ENCODE measurements around the gene SEPTIN10.
A peak's percentile ranks its signal among the peaks of the same experiment; 100 is the strongest.
"Not testable (repeated sequence)": the region's sequence is repeated elsewhere in the genome, so short reads cannot be mapped to it uniquely, and the experiment has no call there.

The SEPTIN10 gene

GRCh38 chr2:109613922-109614714 lies at the start of gene SEPTIN10, which contains the start of gene SOWAHC:
Gene SEPTIN10, minus strand, starts transcription at chr2:109613966. Its CDS starts 139 bp downstream, at chr2:109613827.
Gene SOWAHC, plus strand, starts transcription at chr2:109614364. Its CDS starts 126 bp downstream, at chr2:109614490.
- DNase-seq (ENCODE audit: low spot score): peak; percentile 99

DNA sequence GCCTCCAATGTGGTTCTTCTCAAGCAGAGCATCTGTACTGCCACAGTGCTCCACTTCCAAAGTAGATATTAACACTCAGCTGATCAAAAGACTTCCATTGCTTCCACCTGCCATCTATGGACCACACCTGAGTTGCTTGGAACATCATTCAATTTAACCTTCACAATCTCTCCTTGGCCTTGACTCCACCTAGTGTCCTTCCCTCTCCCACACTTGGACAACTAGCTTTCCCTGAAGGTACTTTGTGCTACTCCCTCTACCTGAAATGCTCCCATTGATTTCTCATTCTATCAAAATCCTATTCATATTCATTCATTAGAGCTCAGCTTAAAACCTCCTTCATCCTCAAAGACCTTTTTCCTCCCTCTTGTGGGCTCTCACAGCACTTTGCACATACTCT lies 49.1 kb upstream of the SEPTIN10 start:
- DNase-seq (ENCODE audit: low spot score): no peak

GRCh38 chr2:109660046-109660860 lies 46.5 kb upstream of the SEPTIN10 start:
- no peak for DNase-seq (ENCODE audit: low spot score)

- no peak for DNase-seq (ENCODE audit: low spot score)
These were observed 45.8 kb upstream of the SEPTIN10 start for GRCh38 chr2:109659396-109660045.

DNA sequence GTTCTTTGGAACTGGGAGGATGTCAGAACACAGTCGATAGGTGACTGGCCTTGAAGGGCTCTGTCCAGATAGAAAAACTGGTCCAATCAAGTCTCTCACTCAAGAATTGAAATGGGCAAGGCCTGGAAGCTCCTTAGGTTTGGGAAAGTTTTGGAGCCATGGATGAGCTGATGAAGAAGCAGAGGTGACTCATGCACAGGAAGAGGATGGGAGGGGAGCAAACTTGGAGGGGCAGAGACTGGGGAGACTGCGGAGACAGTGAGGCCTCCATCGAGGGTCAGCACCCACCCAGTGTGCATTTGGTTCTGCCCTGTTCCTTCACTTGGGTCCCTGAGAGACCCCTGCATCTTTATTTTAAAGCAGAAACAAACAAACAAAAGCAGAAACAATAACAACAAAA lies 41.5 kb upstream of the SEPTIN10 start:
- DNase-seq (ENCODE audit: low spot score): no peak

- no peak for DNase-seq (ENCODE audit: low spot score)
These were observed 40.7 kb upstream of the SEPTIN10 start for GRCh38 chr2:109654326-109655050.

- DNase-seq (ENCODE audit: low spot score): no peak
These were observed 36.2 kb upstream of the SEPTIN10 start for GRCh38 chr2:109649736-109650695.

GRCh38 chr2:109648041-109648527 lies 34.3 kb upstream of the SEPTIN10 start:
- DNase-seq (ENCODE audit: low spot score): peak; percentile 79

GRCh38 chr2:109647636-109648035 lies 33.9 kb upstream of the SEPTIN10 start:
- DNase-seq (ENCODE audit: low spot score): peak; percentile 82

GRCh38 chr2:109646961-109647360 lies 33.2 kb upstream of the SEPTIN10 start:
- no peak for DNase-seq (ENCODE audit: low spot score)

DNA sequence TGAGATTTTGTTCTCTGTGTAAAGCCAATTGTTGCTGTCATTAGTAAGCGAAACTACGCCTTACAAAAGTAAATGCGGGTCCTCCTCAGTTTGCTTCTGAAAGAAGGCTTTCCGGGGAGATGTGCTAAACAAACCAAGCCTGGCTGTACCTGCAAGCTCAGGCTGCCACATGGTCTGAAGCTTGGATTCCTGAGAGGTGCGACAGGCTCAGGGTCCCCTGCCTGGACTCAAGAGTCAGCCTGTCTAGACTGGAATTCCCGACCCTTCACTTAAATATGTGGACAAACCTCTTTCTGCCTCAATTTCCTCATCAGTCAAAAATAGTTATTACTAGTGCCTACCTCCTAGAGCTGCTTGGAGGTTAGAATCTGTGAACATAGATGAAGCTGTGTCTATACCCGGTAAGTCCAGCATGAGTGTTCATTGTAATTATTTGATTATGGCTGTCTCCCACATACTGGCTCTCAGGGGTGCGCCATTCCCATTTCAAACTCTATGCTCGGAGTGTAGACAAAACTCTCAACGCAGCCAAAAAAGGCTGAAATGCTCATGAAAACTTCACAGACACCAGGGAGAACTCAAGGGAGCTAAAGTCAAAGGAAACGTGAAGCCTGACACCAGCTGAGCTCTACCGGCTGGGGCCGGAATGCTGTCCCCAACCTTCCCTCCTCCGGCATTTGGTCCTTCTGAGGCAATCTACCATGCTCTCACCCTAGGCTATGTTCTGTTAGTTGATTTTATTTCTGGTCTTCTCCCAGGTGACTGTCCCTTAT lies 31.8 kb upstream of the SEPTIN10 start:
- no peak for DNase-seq (ENCODE audit: low spot score)

DNA sequence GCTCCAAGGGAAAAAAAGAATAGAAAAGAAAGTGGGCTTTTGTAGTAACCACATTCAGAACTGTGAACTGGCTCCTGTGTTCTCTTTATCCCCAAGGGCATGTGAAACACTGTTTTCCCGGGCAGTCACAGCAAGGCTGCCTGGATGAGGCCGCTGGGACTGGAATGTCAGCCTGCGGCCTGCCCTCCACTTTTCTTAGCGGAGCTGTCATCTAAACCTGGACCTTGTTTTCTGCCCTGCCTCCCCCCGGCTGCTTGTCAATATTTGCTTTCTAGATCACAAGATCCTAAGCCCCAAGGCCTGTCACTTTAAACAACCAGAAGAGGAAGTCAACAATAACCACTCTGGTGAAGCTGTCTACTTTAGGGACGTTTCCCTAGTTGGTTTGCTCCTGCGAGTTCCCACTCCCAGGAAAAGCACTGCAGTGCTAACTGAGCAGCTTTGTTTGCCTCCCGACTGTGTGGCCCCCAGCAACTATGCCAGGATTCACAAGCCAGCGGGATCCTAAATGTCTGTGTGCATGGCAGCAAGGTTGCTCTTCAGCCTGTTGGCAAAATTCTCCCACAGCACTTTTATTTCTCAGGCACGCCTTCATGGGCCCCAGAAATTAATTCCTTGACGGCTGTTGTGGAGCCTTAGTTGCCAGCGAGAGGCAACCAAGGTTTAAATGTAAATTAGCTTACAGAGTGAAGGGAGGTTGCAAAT lies 31.0 kb upstream of the SEPTIN10 start:
- DNase-seq (ENCODE audit: low spot score): peak; percentile 39

DNA sequence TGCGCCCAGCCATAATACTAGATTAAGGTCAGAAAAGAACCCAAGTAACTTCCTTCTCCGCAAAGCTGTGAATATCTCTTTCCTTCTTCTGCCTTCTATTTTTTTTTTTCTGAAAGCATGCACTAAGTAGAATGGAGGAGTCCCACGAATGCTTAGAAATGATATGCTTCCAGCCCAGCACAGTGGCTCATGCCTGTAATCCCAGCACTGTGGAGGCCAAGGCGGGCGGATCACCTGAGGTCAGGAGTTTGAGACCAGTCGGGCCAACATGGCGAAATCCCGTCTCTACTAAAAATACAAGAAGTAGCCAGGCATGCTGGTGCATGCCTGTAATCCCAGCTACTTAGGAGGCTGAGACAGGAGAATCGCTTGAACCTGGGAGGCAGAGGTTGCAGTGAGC lies 26.2 kb upstream of the SEPTIN10 start:
- DNase-seq (ENCODE audit: low spot score): not testable (repeated sequence)

DNA sequence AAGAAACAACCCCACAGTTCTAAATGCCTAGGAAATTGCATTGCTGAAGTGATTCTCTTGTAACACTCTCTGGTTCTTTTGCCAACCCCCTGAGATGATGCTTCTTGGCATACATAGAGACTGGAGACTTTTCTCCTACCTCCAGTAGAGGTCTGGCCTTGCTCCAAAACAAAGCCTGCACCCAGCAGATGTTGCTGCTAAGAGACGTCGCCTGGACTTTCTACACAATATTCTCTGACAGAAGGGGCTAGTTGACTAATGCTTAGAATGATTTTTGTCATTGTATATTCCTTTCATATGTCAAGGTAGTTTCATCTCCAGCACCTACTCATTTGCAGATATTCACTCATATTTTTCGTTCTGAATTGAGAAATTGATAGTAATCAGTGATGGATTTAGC lies 25.0 kb upstream of the SEPTIN10 start:
- DNase-seq (ENCODE audit: low spot score): no peak

DNA sequence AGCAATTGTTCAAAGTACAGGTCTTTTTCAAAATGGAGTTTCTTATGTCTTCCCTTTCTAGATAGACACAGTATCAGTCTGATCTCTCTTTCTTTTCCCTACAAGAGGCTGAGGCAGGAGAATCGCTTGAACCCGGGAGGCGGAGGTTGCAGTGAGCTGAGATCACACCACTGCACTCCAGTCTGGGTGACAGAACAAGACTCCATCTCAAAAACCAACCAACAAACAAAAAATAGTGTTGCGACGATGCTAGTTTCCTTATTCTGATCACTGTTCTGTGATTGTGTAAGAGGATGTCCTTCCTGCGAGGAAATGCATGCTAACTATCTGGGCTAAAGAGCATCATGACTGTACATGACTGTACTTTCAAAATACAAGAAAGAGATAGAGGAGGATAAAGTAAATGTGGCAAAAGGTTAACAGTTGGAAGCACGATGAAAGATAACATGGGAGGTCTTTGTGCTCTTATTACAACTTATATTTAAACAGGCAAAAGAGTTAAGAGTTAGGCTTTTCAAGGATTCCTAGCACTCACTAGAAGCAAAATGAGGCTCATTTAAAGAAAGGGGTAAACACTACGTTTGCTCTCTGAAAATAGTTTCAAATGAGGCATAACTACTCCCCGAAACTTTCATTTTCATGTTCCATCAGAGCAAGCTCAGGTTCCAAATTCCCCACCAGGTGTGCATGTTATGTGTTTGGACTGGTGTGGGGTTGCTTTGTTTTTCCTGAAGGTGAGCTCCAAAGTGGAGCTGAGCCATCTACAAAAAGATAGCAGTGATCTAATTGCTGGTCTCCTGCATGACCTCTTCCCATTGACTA lies 24.2 kb upstream of the SEPTIN10 start:
- no peak for DNase-seq (ENCODE audit: low spot score)

- peak; percentile 49 for DNase-seq (ENCODE audit: low spot score)
These were observed 22.6 kb upstream of the SEPTIN10 start for GRCh38 chr2:109636317-109636716.

DNA sequence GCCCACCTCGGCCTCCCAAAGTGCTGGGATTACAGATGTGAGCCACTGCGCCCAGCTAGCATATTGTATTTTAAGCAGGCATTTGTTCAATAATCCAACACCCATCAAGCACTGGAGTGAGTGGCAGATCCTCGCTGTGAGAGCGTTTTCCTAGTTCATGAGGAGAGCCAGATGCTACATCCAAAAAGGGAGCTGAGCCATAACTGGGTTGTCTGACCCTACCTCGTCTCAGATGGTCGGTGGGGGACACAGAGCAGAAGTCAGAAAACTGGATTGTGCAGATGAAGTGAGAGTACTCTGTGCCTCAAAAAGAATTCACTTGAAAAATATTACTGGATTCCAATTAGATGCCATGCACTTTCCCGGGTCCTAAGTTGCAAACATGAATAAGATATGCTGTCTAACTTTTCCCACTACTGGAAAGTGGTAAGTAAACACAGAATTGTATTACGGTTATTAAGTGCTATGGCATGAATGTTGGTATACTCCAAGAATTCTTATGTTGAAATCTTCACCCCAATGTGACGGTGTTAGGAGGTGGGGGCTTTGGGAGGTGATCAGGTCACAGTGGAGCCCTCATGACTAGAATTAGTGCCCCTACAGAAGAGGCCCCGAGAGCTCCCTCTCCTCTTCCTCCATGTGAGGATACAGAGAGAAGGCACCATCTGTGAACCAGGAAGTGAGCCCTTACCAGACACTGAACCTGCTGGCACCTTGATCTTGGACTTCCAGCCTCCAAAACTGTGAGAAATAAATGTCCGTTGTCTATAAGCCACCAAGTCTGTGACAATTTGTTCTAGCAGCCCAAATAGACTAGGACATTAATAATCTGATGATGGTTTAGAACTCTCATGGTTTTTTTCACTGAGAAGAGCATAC lies 21.9 kb upstream of the SEPTIN10 start:
- no peak for DNase-seq (ENCODE audit: low spot score)
